ENCODE results near the gene ABCA13.

ABCA13 gene

GRCh38 chr7:48634116-48634632, 462.9 kb downstream of the ABCA13 start:
- TF ChIP-seq CTCF (conservative IDR thresholded peaks at IDR 0.05), result no peak
- no peak for TF ChIP-seq ZFX (IDR thresholded peaks at IDR 0.05)
- no peak overlapping the region for H3K27ac ChIP-seq

DNA sequence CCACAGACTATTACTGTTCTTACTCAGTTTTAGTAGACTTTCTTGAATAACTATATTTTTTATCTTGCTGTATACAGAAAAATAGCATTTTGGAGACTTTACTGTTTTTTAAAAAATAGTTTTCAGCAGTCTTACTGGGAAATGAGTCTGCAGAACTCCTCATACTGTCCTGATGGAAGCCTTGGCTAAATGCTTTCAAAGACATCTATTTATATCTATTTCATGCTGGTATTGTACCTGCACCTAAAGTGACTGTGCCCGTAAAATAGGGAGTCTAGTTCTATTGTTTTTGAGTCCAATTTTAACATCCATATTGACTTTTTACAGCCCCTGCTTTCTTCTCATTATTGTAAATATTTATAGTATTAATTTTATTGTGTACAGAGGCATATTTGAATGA, 464.5 kb downstream of the ABCA13 start:
- TF ChIP-seq ZFX (IDR thresholded peaks at IDR 0.05) (no peak), CTCF (conservative IDR thresholded peaks at IDR 0.05) (no peak)
- H3K27ac ChIP-seq, result no peak overlapping the region

DNA sequence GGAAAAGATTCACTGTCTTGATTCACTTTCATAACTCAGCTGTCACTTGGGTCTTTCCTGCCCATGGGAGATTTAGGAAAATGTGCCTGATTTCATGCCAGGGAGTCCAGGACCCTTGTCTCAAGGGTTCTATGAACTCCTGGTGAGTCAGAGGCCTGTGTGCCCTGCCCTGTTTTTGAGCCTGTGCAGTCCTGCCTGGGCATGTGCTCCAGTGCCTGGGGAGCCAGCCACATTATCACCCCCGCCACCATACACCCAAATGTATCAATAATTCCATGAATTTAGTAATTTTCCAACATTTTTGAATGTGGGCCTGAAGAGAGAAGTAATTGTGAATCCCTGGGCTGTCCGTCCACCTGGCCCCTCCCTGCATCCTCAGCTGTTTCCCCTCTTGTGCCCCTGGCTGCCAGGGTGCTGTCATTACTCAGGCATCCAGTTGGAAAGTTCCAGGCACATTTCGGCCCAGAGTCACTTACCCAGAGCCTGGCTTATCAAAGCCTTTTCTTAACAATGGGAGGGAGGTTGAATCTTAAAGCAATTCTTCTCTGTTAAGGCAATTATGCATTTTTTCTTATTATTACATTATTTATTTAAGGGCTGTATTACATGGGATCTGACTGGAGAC, 465.2 kb downstream of the ABCA13 start:
- H3K27ac ChIP-seq, result no peak overlapping the region
- TF ChIP-seq ZFX (IDR thresholded peaks at IDR 0.05) (no peak), CTCF (conservative IDR thresholded peaks at IDR 0.05) (no peak)

DNA sequence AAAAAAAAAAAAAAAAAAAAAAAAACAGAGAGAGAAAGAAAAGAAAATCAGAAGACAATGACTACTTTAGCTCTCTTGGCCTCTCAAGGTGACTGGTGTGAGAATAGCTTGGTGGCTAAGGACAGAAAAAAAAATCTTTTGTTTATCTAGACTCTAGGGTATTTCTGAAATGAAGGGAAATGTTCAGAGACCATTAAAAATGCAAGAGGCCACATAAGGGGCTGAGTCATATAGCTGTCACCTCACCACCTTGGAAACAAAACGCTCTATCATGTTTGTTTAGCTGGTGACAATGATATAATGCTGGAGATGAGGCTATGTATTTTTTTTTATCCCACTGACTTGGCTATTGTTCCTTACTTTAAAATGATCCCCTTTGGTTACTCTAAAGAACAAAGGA, 466.1 kb downstream of the ABCA13 start:
- TF ChIP-seq CTCF (conservative IDR thresholded peaks at IDR 0.05) (no peak), ZFX (IDR thresholded peaks at IDR 0.05) (no peak)
- no peak overlapping the region for H3K27ac ChIP-seq

GRCh38 chr7:48638041-48638440, 466.8 kb downstream of the ABCA13 start:
- TF ChIP-seq CTCF (conservative IDR thresholded peaks at IDR 0.05) (no peak), ZFX (IDR thresholded peaks at IDR 0.05) (no peak)
- no peak overlapping the region for H3K27ac ChIP-seq

DNA sequence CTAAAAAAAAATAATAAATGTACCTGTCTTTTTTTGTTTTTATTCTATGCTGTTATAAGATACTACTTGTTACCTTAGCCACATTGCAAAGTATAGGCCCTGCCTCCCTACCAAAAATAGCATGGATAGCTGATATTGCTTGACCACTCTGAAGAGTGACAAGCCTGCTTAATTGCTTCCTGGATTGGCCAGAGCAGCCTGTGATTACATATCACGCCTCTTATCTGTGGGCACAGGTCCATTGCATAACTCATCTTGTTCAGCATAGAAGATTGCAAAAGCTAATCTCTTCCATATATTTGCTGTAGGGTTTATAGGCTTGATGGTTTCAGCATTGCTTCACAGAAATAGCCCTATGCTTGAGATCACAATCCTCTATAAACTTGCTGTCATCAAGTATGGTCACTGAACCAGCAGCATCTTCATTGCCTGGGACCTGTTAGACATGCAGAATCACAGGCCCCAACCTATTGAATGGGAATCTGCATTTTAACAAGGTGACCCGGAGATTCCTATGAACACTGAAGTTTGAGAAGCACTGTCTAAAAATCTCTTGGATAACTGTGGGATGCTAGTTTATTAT, 472.3 kb downstream of the ABCA13 start:
- TF ChIP-seq CTCF (conservative IDR thresholded peaks at IDR 0.05) (no peak), ZFX (IDR thresholded peaks at IDR 0.05) (no peak)

DNA sequence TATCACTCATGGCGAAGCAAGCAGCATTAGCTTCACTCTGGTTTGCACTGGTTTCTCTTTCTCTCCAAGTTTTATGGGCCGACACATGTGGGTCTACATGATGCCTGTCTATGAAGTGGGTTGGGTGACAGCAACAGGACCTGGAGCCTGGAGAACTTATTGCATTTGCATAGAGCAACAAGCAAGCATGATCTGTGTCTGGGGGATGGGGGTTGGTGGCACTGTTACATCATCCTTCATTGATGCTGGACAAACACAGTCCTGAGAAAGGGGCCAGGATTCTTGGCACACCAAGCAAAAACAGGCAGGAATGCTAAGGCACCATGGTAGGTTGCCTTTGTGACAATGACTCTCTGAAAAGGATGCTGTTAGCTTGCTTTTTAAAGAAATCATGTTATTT, 486.9 kb downstream of the ABCA13 start:
- H3K27ac ChIP-seq, result no peak overlapping the region
- no peak for TF ChIP-seq CTCF (conservative IDR thresholded peaks at IDR 0.05)
- TF ChIP-seq ZFX (IDR thresholded peaks at IDR 0.05), result no peak

More for the DNA sequence above, 472.3 kb downstream of the ABCA13 start:
- no peak overlapping the region for H3K27ac ChIP-seq
